NB4 (cell line): ENCODE results near the gene AHRR.
A peak's percentile ranks its signal among the peaks of the same experiment; 100 is the strongest.
"Not testable (repeated sequence)": the region's sequence is repeated elsewhere in the genome, so short reads cannot be mapped to it uniquely, and the experiment has no call there.

ENCODE experiments used
- DNase-seq: peaks from one replicate; pipeline ENCODE4 v3.0.0; 2010; ENCODE audit warnings: low read depth
- H3K4me3 ChIP-seq: one replicate; pipeline ENCODE4 v1.5.1; 2011; ENCODE audit warnings: mild to moderate bottlenecking, low read depth, low read length, moderate library complexity
- MYC ChIP-seq: IDR thresholded peaks from 2 replicates; pipeline ENCODE4 v1.6.1; 2011; ENCODE audit warnings: low read depth, low read length
- POLR2A ChIP-seq: IDR thresholded peaks from 2 replicates; pipeline ENCODE4 v1.6.1; 2011; ENCODE audit warnings: mild to moderate bottlenecking; ENCODE audit not compliant: insufficient read length; ENCODE audit errors: extremely low read depth
- TF ChIP-seq, protein P1 (sequence below): IDR thresholded peaks from one replicate; pipeline ENCODE4 v1.5.1; 2012; ENCODE audit warnings: low read depth, low read length
- TF ChIP-seq, protein P2 (sequence below): IDR thresholded peaks from 2 replicates; pipeline ENCODE4 v1.6.1; 2011; ENCODE audit warnings: low read depth, low read length

The AHRR gene

DNA sequence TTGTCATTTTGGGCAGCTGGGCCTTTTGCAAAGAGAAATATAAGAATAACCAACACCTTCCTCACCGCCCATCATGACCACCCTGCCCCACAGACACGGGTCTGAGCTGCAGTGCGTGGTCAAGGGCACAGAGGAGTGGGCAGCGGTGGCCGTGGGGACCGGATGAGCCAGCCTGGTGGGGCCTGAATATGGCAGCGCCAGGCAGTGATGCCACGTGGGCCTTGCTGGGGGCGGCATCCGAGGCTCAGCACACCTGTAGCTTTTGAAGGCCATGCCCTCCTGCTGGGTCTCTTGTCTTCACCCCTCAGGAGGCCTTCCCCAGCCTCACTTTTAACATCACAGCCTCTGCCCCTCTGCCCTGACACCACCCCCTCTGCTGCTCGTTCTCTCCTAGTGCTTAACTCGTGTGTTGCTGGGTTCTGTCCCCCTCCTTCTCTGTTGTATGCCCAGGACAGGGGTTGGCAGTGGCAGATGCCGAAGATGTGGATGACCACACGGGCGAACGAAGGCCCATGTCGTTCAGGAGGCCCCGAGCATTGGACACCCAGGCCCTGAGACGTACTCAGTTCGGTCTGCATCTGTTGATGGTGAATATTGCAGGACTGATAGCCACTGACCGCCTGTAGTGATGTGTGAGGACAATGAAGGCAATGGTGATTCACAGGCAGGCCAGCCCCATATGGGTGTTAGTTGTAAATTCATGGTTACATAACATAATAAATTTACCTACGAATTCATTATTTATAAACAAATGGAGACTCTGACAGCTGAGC, 46.0 kb downstream of the AHRR start:
- DNase-seq: no peak
- TF ChIP-seq, protein P1, sequence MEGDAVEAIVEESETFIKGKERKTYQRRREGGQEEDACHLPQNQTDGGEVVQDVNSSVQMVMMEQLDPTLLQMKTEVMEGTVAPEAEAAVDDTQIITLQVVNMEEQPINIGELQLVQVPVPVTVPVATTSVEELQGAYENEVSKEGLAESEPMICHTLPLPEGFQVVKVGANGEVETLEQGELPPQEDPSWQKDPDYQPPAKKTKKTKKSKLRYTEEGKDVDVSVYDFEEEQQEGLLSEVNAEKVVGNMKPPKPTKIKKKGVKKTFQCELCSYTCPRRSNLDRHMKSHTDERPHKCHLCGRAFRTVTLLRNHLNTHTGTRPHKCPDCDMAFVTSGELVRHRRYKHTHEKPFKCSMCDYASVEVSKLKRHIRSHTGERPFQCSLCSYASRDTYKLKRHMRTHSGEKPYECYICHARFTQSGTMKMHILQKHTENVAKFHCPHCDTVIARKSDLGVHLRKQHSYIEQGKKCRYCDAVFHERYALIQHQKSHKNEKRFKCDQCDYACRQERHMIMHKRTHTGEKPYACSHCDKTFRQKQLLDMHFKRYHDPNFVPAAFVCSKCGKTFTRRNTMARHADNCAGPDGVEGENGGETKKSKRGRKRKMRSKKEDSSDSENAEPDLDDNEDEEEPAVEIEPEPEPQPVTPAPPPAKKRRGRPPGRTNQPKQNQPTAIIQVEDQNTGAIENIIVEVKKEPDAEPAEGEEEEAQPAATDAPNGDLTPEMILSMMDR: no peak
- no peak for TF ChIP-seq MYC
- TF ChIP-seq, protein P2, sequence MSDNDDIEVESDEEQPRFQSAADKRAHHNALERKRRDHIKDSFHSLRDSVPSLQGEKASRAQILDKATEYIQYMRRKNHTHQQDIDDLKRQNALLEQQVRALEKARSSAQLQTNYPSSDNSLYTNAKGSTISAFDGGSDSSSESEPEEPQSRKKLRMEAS: no peak
- no peak for TF ChIP-seq POLR2A

DNA sequence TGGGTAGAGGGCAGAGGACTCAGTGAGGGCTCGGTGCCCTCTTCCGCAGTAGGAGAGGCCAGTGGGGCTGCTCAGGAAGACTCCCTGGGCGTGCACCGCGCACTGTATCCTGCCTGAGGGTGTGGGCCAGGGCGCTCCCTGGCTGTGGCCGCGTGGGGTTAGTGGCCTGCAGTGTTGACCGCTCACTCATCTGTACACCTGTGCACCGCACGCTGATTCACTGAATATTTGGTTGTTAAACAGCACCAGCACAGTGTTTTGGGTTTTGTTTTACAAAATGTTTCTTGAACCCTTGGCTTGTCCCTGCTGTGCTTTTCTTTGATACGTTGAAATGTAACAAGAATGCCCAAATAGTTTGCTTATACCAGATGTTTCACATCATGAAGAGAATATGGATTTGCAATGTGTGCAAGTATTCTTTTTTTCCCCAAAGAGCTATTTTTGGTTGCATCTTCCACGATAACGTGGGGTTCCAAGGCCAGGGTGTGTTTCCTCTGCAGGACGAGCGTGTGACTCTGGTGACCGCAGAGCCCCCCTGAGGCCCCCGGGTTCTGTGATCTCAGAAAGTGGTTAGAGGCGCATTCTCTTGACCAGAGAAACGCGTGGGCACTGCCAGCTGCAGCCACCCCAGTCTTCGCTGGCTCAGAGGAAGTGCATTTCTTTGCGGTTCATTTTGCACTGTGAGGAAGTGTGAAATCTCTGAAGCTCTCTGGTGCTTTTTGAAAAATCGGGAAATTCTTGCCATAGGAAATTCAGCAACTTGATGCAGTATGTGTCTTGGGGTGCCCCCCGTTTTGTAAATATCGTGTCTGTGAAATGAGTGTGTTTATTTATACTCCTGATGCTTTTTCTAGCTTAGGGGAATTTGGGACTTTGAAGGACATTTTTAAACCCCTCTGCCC, 46.9 kb downstream of the AHRR start:
- no peak overlapping the region for H3K4me3 ChIP-seq
- peak; percentile 88 for DNase-seq
- TF ChIP-seq MYC (peak; percentile 30; the same call in 1 of the 2 replicates), POLR2A (no peak)
- TF ChIP-seq, protein P2: peak; percentile 39; the same call in 1 of the 2 replicates
- TF ChIP-seq, protein P1: no peak

More for the DNA sequence above, 46.0 kb downstream of the AHRR start:
- H3K4me3 ChIP-seq: no peak overlapping the region

DNA sequence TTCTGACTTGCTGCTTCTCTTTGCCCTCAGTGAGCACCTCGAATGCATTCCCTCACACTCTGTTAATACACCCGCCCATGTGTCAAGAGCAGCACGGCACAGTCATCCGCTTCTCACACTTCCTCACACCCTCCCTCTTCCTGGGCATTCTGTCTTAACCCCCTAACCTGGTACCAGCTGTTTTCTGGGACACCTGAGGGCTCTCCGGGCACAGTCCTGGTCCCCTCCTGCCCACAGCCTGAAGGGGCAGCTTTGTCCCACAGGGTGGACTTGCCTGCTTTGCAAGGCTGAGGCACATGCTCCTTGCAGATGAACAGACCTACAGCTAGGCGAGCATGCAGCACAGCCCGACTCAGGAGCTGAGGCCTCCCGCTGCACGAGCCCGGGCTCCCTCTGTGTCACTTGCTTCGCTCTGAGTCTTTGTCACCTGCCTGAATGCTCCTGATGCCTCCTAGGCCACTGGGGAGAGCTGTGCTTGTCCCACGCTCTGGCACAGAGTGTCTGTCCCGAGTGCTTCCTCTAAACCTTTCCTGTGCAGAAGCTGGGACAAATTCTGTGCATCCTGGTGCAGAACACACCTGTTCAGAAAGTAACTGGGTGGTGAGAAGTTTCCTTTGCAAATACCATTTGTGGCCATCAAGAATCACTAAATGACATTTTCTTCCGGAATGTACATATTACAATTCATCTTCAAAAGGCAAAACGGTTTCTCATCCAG, 47.8 kb downstream of the AHRR start:
- no peak overlapping the region for H3K4me3 ChIP-seq
- DNase-seq: no peak
- TF ChIP-seq POLR2A: no peak
- TF ChIP-seq, protein P2: peak; percentile 72
- TF ChIP-seq MYC: 0 out of 2 replicates have a peak, but pooled peaks have one; percentile 34

DNA sequence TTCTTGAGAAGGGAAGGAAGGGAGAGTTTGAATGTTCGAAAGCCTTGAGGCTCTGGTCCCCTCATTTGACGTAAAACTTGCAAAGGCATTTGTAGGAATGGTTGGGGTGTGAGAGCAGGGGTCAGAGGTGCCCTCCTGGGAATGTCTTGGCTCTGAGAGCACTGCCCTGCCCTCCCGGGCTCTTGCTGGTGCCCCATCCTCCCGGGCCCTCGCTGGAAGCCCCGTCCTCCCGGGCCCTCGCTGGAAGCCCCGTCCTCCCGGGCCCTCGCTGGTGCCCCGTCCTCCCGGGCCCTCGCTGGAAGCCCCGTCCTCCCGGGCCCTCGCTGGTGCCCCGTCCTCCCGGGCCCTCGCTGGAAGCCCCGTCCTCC, 48.3 kb downstream of the AHRR start:
- H3K4me3 ChIP-seq, DNase-seq: not testable (repeated sequence)

DNA sequence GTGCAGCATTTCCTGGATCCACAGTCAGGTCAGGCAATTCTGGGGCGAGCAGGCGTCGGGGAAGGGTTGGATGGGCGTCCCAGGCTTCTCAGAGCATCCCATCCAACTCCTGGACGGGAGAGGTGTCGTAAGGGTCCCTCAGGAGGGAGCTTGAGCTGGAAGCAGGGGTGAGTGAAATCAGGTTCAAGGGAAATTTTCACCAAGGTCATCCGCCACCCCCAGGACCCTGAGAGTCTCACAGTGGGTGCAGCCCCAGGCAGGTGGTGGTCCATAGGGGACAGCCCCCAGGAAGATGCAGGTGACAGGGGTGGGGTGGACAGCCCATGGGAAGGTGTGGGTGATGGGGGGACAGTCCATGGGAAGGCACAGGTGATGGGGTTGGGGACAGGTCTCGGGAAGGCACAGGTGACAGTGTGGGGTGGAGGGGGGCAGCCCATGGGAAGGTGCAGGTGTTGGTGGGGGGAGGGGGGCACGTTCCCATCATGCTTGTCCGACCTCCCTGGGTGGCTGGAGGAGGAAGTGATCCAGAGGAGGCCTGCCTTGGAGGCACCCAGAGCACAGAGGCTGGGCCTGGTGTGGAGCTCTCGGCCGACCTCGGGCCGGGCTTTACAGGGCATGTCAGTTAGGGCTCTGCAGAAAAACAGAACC, 48.9 kb downstream of the AHRR start:
- TF ChIP-seq, protein P1: no peak
- TF ChIP-seq, protein P2: no peak
- TF ChIP-seq POLR2A (no peak), MYC (no peak)
- DNase-seq: no peak
- no peak overlapping the region for H3K4me3 ChIP-seq

DNA sequence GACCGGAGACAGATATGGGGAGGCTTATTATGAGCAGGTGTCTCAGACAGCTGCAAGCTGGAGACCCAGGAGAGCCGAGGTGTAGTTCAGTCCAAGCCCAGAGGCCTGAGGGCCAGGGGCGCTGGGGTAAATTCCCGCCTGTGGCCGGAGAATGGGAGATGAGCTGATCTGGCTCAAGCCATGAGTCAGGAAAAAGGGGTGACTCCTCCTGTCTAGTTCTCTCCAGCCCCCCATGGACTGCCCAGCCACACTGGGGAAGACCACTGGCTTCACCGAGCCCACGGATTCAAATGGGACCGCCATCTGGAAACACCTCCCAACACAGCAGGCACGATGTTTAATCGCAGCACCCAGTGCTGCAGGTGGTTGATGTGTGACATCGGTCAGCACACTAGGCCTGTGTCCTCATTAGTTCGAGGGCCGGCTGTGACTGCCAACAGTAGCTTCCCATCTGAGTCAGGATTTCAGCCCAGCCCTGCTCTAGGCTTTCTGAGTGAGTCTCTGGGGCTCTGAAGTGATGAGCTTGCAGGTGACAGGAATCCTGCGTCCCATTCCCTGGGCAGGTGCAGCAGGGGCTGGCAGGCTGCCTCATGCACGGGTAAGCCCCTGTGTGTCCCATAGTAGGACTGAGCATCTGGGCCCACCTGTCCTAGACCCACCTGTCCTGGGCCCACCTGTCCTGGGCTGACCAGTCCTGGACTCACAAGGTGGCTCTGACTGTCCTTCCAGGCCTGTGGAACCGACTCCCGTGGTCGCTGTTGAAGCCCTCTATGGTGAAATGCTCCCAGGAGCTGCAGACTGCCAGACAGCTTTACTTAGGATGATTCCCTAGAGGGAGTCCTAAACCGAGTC, 49.7 kb downstream of the AHRR start:
- TF ChIP-seq, protein P2: no peak
- TF ChIP-seq MYC (no peak), POLR2A (no peak)
- TF ChIP-seq, protein P1: no peak
- H3K4me3 ChIP-seq: peak overlapping the region; percentile 72
- DNase-seq: peak; percentile 48
